ENCODE measurements around the gene GLYATL1. TPM values are rescaled to one million over a fixed set of nuclear protein-coding genes. Genes with fewer than 3 reads are reported as not detected.

The GLYATL1 gene
- total and polyA plus RNA-seq, 2 experiments from 2014 or later: 6.9 to 34.1 TPM

- Histone ChIP-seq H3K9me2 (replicated peaks; ENCODE audit: insufficient read depth) (no peaks in the 10 kb centered on the region), H4K20me1 (ENCODE audit: insufficient read depth, poor library complexity, severe bottlenecking) (no peaks in the 10 kb centered on the region), H3K9me3 (ENCODE audit: low read depth) (no peaks in the 10 kb centered on the region), H3K79me2 (no peaks in the 10 kb centered on the region), H3K36me3 (replicated peaks; ENCODE audit: insufficient read depth, low read depth) (no peaks in the 10 kb centered on the region), H2AFZ (no peak overlapping the region), H3K4me1 (ENCODE audit: insufficient read depth) (peaks cover 4% of the 10 kb centered on the region), H3K4me2 (no peak overlapping the region), H3K27me3 (no peaks in the 10 kb centered on the region), H3K4me3 (no peak overlapping the region), H3K27ac (no peak overlapping the region)
- WGBS (ENCODE audit: low lambda C conversion rate, missing lambda C conversion rate): 83% methylated on average over 3 of the region's 3 CpGs
- TF ChIP-seq EZH2 (IDR thresholded peaks at IDR 0.05; ENCODE audit: borderline replicate concordance): no peak
- no peak for TF ChIP-seq EZH2phosphoT487 (IDR thresholded peaks at IDR 0.05; ENCODE audit: low read depth, severe bottlenecking, unreplicated experiment)
- TF ChIP-seq, protein P1, sequence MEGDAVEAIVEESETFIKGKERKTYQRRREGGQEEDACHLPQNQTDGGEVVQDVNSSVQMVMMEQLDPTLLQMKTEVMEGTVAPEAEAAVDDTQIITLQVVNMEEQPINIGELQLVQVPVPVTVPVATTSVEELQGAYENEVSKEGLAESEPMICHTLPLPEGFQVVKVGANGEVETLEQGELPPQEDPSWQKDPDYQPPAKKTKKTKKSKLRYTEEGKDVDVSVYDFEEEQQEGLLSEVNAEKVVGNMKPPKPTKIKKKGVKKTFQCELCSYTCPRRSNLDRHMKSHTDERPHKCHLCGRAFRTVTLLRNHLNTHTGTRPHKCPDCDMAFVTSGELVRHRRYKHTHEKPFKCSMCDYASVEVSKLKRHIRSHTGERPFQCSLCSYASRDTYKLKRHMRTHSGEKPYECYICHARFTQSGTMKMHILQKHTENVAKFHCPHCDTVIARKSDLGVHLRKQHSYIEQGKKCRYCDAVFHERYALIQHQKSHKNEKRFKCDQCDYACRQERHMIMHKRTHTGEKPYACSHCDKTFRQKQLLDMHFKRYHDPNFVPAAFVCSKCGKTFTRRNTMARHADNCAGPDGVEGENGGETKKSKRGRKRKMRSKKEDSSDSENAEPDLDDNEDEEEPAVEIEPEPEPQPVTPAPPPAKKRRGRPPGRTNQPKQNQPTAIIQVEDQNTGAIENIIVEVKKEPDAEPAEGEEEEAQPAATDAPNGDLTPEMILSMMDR (IDR thresholded peaks at IDR 0.05; ENCODE audit: poor library complexity): no peak
- DNase-seq (ENCODE audit: low spot score): no peak
Measured at GRCh38 chr11:58949184-58949583, 9.9 kb downstream of the GLYATL1 start.

DNA sequence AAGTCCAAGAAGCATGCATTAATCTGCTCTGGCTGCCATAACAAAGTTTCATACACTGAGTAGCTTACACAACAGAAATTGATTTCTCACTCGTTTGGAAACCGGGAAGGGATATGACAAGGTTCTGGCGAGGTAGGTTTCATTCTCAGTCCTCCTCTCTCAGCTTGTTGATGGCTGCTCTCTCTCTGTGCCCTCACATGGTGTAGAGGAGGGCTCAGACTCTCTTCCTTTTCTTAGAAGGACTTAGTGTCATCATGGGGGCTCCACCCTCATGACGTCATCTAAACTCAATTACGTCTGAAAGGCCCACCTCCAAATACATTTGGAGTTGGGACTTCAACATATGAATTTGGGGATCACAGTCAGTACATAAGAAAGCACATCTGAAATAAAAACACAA, 18.6 kb downstream of the GLYATL1 start:
- Histone ChIP-seq H4K20me1 (ENCODE audit: insufficient read depth, poor library complexity, severe bottlenecking) (no peaks in the 10 kb centered on the region), H3K79me2 (no peaks in the 10 kb centered on the region), H3K27ac (no peak overlapping the region), H3K9me3 (ENCODE audit: low read depth) (no peaks in the 10 kb centered on the region), H3K4me2 (no peak overlapping the region), H2AFZ (no peak overlapping the region), H3K4me3 (no peak overlapping the region), H3K9me2 (replicated peaks; ENCODE audit: insufficient read depth) (no peaks in the 10 kb centered on the region), H3K27me3 (no peaks in the 10 kb centered on the region), H3K36me3 (replicated peaks; ENCODE audit: insufficient read depth, low read depth) (no peaks in the 10 kb centered on the region), H3K4me1 (ENCODE audit: insufficient read depth) (no peaks in the 10 kb centered on the region)
- no peak for DNase-seq (ENCODE audit: low spot score)
- no peak for TF ChIP-seq EZH2 (IDR thresholded peaks at IDR 0.05; ENCODE audit: borderline replicate concordance)
- TF ChIP-seq, protein P1 (IDR thresholded peaks at IDR 0.05; ENCODE audit: poor library complexity): no peak
- 72% methylated on average over 5 of the region's 5 CpGs for WGBS (ENCODE audit: low lambda C conversion rate, missing lambda C conversion rate)

DNA sequence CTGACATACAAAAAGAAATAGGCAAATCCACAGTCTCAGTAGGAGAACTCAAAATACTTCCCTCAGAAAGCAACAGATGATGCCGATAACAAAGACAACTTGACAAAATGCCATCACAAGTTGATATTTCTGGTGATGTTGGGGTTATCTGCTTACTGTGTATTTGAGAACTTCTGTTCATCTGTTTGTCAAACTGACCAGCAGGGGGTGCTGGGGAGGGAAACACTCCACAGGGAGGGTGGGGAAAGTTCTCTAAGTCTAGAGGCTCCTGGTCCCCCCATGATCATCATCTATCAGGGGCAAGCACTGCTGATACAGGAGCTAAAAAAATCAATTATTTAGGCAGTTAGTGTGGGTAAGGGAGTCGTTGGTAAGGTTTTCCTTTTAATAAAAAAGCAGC, 19.2 kb downstream of the GLYATL1 start:
- H3K4me3 ChIP-seq: no peak overlapping the region
- peak; percentile 43 for DNase-seq (ENCODE audit: low spot score)
- H3K27ac ChIP-seq: no peak overlapping the region
- no peaks in the 10 kb centered on the region for H3K27me3 ChIP-seq
- no peaks in the 10 kb centered on the region for H4K20me1 ChIP-seq (ENCODE audit: insufficient read depth, poor library complexity, severe bottlenecking)
- H2AFZ ChIP-seq: no peak overlapping the region
- H3K79me2 ChIP-seq: no peaks in the 10 kb centered on the region
- no peaks in the 10 kb centered on the region for H3K36me3 ChIP-seq (replicated peaks; ENCODE audit: insufficient read depth, low read depth)
- TF ChIP-seq, protein P1 (IDR thresholded peaks at IDR 0.05; ENCODE audit: poor library complexity): peak; percentile 36
- no peak for TF ChIP-seq EZH2phosphoT487 (IDR thresholded peaks at IDR 0.05; ENCODE audit: low read depth, severe bottlenecking, unreplicated experiment)
- H3K4me1 ChIP-seq (ENCODE audit: insufficient read depth): no peaks in the 10 kb centered on the region
- H3K9me3 ChIP-seq (ENCODE audit: low read depth): no peaks in the 10 kb centered on the region
- no peaks in the 10 kb centered on the region for H3K9me2 ChIP-seq (replicated peaks; ENCODE audit: insufficient read depth)
- H3K4me2 ChIP-seq: no peak overlapping the region
- 78% methylated on average over 2 of the region's 2 CpGs for WGBS (ENCODE audit: low lambda C conversion rate, missing lambda C conversion rate)

DNA sequence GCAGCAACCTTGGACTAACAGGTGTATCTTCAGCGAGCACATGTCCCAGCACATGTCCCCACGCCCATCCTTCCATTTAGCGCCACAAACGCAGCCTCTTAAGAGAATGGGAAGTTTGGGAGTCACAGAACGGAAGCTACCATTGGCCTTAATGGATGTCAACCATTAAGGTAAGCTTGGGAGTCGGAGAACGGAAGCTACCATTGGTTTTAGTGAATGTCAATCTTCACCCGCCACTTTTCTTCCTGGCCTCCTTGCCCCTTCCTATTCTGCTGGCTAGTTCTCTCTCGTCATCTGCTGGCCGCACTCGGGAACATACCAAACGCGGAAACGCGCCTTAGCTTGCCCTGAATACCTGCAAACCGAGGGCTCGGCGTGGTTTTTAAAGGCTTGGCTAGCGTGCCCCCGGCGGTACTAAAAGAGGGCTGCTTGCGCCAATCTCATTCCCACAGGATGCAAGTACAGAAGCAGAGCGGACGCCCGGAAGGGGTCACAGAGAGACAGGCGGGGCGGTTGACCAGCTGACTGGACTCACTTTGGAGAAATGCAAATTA, 24.3 kb downstream of the GLYATL1 start:
- Histone ChIP-seq H3K4me3 (peak overlapping the region; percentile 52), H3K9me3 (ENCODE audit: low read depth) (no peaks in the 10 kb centered on the region), H3K27ac (peak overlapping the region; percentile 65), H3K4me2 (peak overlapping the region; percentile 79), H3K9me2 (replicated peaks; ENCODE audit: insufficient read depth) (no peaks in the 10 kb centered on the region), H2AFZ (peak overlapping the region; percentile 75), H3K4me1 (ENCODE audit: insufficient read depth) (no peaks in the 10 kb centered on the region), H4K20me1 (ENCODE audit: insufficient read depth, poor library complexity, severe bottlenecking) (no peaks in the 10 kb centered on the region), H3K79me2 (no peaks in the 10 kb centered on the region), H3K27me3 (peaks cover 3% of the 10 kb centered on the region), H3K36me3 (replicated peaks; ENCODE audit: insufficient read depth, low read depth) (no peaks in the 10 kb centered on the region)
- peak; percentile 75 for DNase-seq (ENCODE audit: low spot score)
- TF ChIP-seq EZH2 (IDR thresholded peaks at IDR 0.05; ENCODE audit: borderline replicate concordance) (no peak), EZH2phosphoT487 (IDR thresholded peaks at IDR 0.05; ENCODE audit: low read depth, severe bottlenecking, unreplicated experiment) (no peak)
- TF ChIP-seq, protein P1 (IDR thresholded peaks at IDR 0.05; ENCODE audit: poor library complexity): peak; percentile 38
- WGBS (ENCODE audit: low lambda C conversion rate, missing lambda C conversion rate): 10% methylated on average over 27 of the region's 27 CpGs
